ENCODE results near the gene GPD1.

GRCh38 chr12:50097952-50098351 lies 5.9 kb upstream of the GPD1 start:
- TF ChIP-seq CTCF (IDR thresholded peaks at IDR 0.05; ENCODE audit: low read depth, low read length) (no peak), EZH2phosphoT487 (IDR thresholded peaks at IDR 0.05; ENCODE audit: low read depth) (no peak)

Measured in OCI-LY3 (cell line).